ENCODE results near the gene TMC7. TPM values are rescaled to one million over a fixed set of nuclear protein-coding genes. Genes with fewer than 3 reads are reported as not detected.

TMC7 gene
- total RNA-seq, 1 donor from 2014 or later = 3.3 TPM

- no peak overlapping the region for H3K4me3 ChIP-seq
- TF ChIP-seq CTCF (IDR thresholded peaks at IDR 0.05) = no peak
- no peaks in the 10 kb centered on the region for H3K9me3 ChIP-seq
- H3K4me1 ChIP-seq = peaks cover 26% of the 10 kb centered on the region
- intact Hi-C loops (cut with DNase I) = no loop called here
- DNase-seq = no peak
- no peak for ATAC-seq
- H3K27me3 ChIP-seq (ENCODE audit: low read depth) = no peaks in the 10 kb centered on the region
- H3K36me3 ChIP-seq = no peaks in the 10 kb centered on the region
- H3K27ac ChIP-seq = no peak overlapping the region
These were observed 121.4 kb downstream of the TMC7 start for GRCh38 chr16:19105131-19105530.

- Histone ChIP-seq H3K36me3 (no peaks in the 10 kb centered on the region), H3K27me3 (ENCODE audit: low read depth) (no peaks in the 10 kb centered on the region), H3K27ac (no peak overlapping the region), H3K4me1 (peaks cover 26% of the 10 kb centered on the region), H3K9me3 (no peaks in the 10 kb centered on the region), H3K4me3 (no peak overlapping the region)
- intact Hi-C loops (cut with DNase I) = no loop called here
- DNase-seq = no peak
- TF ChIP-seq CTCF (IDR thresholded peaks at IDR 0.05) = no peak
- peak in 1 of 2 donors; percentile 25 for ATAC-seq
These were observed 122.3 kb downstream of the TMC7 start for GRCh38 chr16:19105891-19106624.

- Histone ChIP-seq H3K27ac (no peak overlapping the region), H3K36me3 (no peaks in the 10 kb centered on the region), H3K4me3 (no peak overlapping the region), H3K27me3 (ENCODE audit: low read depth) (no peaks in the 10 kb centered on the region), H3K9me3 (no peaks in the 10 kb centered on the region), H3K4me1 (peaks cover 26% of the 10 kb centered on the region)
- intact Hi-C loops (cut with DNase I) = no loop called here
- DNase-seq (no peak), ATAC-seq (no peak)
- TF ChIP-seq CTCF (IDR thresholded peaks at IDR 0.05) = no peak
These were observed 122.9 kb downstream of the TMC7 start for GRCh38 chr16:19106625-19107020.

GRCh38 chr16:19108409-19109287 is 124.9 kb downstream of the TMC7 start:
- H3K27me3 ChIP-seq (ENCODE audit: low read depth) = no peaks in the 10 kb centered on the region
- H3K4me1 ChIP-seq = peaks cover 39% of the 10 kb centered on the region
- H3K9me3 ChIP-seq = no peaks in the 10 kb centered on the region
- ATAC-seq (no peak), DNase-seq (no peak)
- H3K36me3 ChIP-seq = no peaks in the 10 kb centered on the region
- no peak for TF ChIP-seq CTCF (IDR thresholded peaks at IDR 0.05)
- no peak overlapping the region for H3K27ac ChIP-seq
- intact Hi-C loops (cut with DNase I) = no loop called here
- no peak overlapping the region for H3K4me3 ChIP-seq

- Histone ChIP-seq H3K4me1 (peaks cover 39% of the 10 kb centered on the region), H3K27me3 (ENCODE audit: low read depth) (no peaks in the 10 kb centered on the region), H3K9me3 (no peaks in the 10 kb centered on the region), H3K36me3 (no peaks in the 10 kb centered on the region), H3K4me3 (no peak overlapping the region), H3K27ac (no peak overlapping the region)
- DNase-seq (no peak), ATAC-seq (no peak)
- intact Hi-C loops (cut with DNase I) = no loop called here
- TF ChIP-seq CTCF (IDR thresholded peaks at IDR 0.05) = no peak
These were observed 125.5 kb downstream of the TMC7 start for GRCh38 chr16:19109288-19109664.
